Heart left ventricle (tissue), 13 donors: ENCODE data around the gene MPV17L2.

Experiments
- CTCF ChIP-seq, 12 donors: fragments of 200-600 bp; sonication (generic) in 4 of 12; IDR thresholded peaks; one replicate each; pipeline versions ENCODE4 v1.5.0 to v1.8.0; 2018 to 2022; ENCODE audit warnings: antibody characterized with exemption in 12 of 12, mild to moderate bottlenecking in 5 of 12
- POLR2A ChIP-seq, 2 donors: fragments of 450-650 bp; IDR thresholded peaks; one replicate each; pipeline ENCODE4 v1.6.1; 2017; ENCODE audit warnings: antibody characterized with exemption in 2 of 2, mild to moderate bottlenecking in 2 of 2, moderate library complexity in 2 of 2
- donor health status: ischemic (EF 13 %, LVEDD 7.1; RV severe dilation, severe dysfunction).
- donor health status: DM: no; HTN: yes; CAD: no.
- donor health status: DM: no; HTN: no; CAD: no.
- donor health status: ischemic (EF 25% LVEDD 6.9; RV normal size, moderate dysfunction).
- donor health status: ischemic (EF 25% LVEDD 5.7; RV mildly dilated, moderate dysfunction).
- donor health status: ischemic (EF 35%, LVEDD 5.7; RV mildly dilated, moderate dysfunction).
- donor health status: nonischemic (EF 11% LVEDD 7.7; RV severe dilation, severe dysfunction).
- donor health status: DM: yes; HTN: yes; CAD: no.
- donor health status: PGD.
- donor health status: ischemic (EF 29% LVEDD 5.4; RV normal size, mild dysfunction).
- donor health status: nonischemic (EF 23%, LVEDD 6.1; RV moderate dilation, normal function).

- TF ChIP-seq CTCF (IDR thresholded peaks at IDR 0.05): no peak
- TF ChIP-seq POLR2A (IDR thresholded peaks at IDR 0.05): no peak
Observed at GRCh38 chr19:18197941-18198340, 4.9 kb downstream of the MPV17L2 start.
